Measurements from ENCODE around the gene HEPHL1.
"Not testable (repeated sequence)": the region's sequence is repeated elsewhere in the genome, so short reads cannot be mapped to it uniquely, and the experiment has no call there.

HEPHL1 gene

GRCh38 chr11:94020777-94021481 lies at the start of gene HEPHL1:
TSS of gene HEPHL1 (plus strand) at chr11:94021354. CDS start at chr11:94021369, 15 bp downstream.
- TF ChIP-seq POLR2A (IDR thresholded peaks at IDR 0.05; ENCODE audit: low read length) = no peak
- no peak for TF ChIP-seq GATA1 (IDR thresholded peaks at IDR 0.05; ENCODE audit: low read depth, low read length)
- DNase-seq = no peak

GRCh38 chr11:93972790-93973189 lies 48.4 kb upstream of the HEPHL1 start:
- no peak for TF ChIP-seq POLR2A (IDR thresholded peaks at IDR 0.05; ENCODE audit: low read length)
- TF ChIP-seq GATA1 (IDR thresholded peaks at IDR 0.05; ENCODE audit: low read depth, low read length) = no peak
- DNase-seq = no peak

- DNase-seq = peak; percentile 51 to 86
- TF ChIP-seq POLR2A (IDR thresholded peaks at IDR 0.05; ENCODE audit: low read length) = peak; percentile 45
Measured at GRCh38 chr11:93973322-93974051, 47.7 kb upstream of the HEPHL1 start.

GRCh38 chr11:93974759-93975158 lies 46.4 kb upstream of the HEPHL1 start:
- TF ChIP-seq GATA1 (IDR thresholded peaks at IDR 0.05; ENCODE audit: low read depth, low read length) = no peak
- no peak for TF ChIP-seq POLR2A (IDR thresholded peaks at IDR 0.05; ENCODE audit: low read length)
- DNase-seq = peak; percentile 9

- not testable (repeated sequence) for DNase-seq
Measured at GRCh38 chr11:93976577-93977254, 44.4 kb upstream of the HEPHL1 start.

GRCh38 chr11:93983542-93984195 lies 37.5 kb upstream of the HEPHL1 start:
- DNase-seq = peak; percentile 3 to 18
- TF ChIP-seq POLR2A (IDR thresholded peaks at IDR 0.05; ENCODE audit: low read length) (no peak), GATA1 (IDR thresholded peaks at IDR 0.05; ENCODE audit: low read depth, low read length) (no peak)

GRCh38 chr11:93984196-93984567 lies 37.0 kb upstream of the HEPHL1 start:
- TF ChIP-seq GATA1 (IDR thresholded peaks at IDR 0.05; ENCODE audit: low read depth, low read length) (no peak), POLR2A (IDR thresholded peaks at IDR 0.05; ENCODE audit: low read length) (no peak)
- DNase-seq = no peak

GRCh38 chr11:93984936-93985335 lies 36.2 kb upstream of the HEPHL1 start:
- no peak for TF ChIP-seq GATA1 (IDR thresholded peaks at IDR 0.05; ENCODE audit: low read depth, low read length)
- no peak for TF ChIP-seq POLR2A (IDR thresholded peaks at IDR 0.05; ENCODE audit: low read length)

GRCh38 chr11:93986716-93987115 lies 34.4 kb upstream of the HEPHL1 start:
- DNase-seq = no peak
- no peak for TF ChIP-seq POLR2A (IDR thresholded peaks at IDR 0.05; ENCODE audit: low read length)
- no peak for TF ChIP-seq GATA1 (IDR thresholded peaks at IDR 0.05; ENCODE audit: low read depth, low read length)

More at GRCh38 chr11:93984936-93985335, 36.2 kb upstream of the HEPHL1 start:
- DNase-seq = peak in 1 of 2 experiments; percentile 4

GRCh38 chr11:93988455-93988854 lies 32.7 kb upstream of the HEPHL1 start:
- TF ChIP-seq POLR2A (IDR thresholded peaks at IDR 0.05; ENCODE audit: low read length) (no peak), GATA1 (IDR thresholded peaks at IDR 0.05; ENCODE audit: low read depth, low read length) (no peak)
- no peak for DNase-seq

GRCh38 chr11:93988912-93989311 lies 32.2 kb upstream of the HEPHL1 start:
- no peak for TF ChIP-seq POLR2A (IDR thresholded peaks at IDR 0.05; ENCODE audit: low read length)
- TF ChIP-seq GATA1 (IDR thresholded peaks at IDR 0.05; ENCODE audit: low read depth, low read length) = no peak
- no peak for DNase-seq

GRCh38 chr11:93993747-93994146 lies 27.4 kb upstream of the HEPHL1 start:
- no peak for TF ChIP-seq POLR2A (IDR thresholded peaks at IDR 0.05; ENCODE audit: low read length)
- no peak for TF ChIP-seq GATA1 (IDR thresholded peaks at IDR 0.05; ENCODE audit: low read depth, low read length)
- DNase-seq = no peak

- DNase-seq = no peak
- no peak for TF ChIP-seq POLR2A (IDR thresholded peaks at IDR 0.05; ENCODE audit: low read length)
- no peak for TF ChIP-seq GATA1 (IDR thresholded peaks at IDR 0.05; ENCODE audit: low read depth, low read length)
Measured at GRCh38 chr11:93997741-93998140, 23.4 kb upstream of the HEPHL1 start.

- TF ChIP-seq POLR2A (IDR thresholded peaks at IDR 0.05; ENCODE audit: low read length) (no peak), GATA1 (IDR thresholded peaks at IDR 0.05; ENCODE audit: low read depth, low read length) (no peak)
Measured at GRCh38 chr11:94000659-94001058, 20.5 kb upstream of the HEPHL1 start.

More at GRCh38 chr11:94000659-94001058, 20.5 kb upstream of the HEPHL1 start:
- no peak for DNase-seq

Data from erythroblast (primary cell).